Stimulated activated CD4-positive, alpha-beta T cell treated with anti-CD3 and anti-CD28 coated beads, Interleukin-4, amount 100 ng/mL, for 1 hour (primary cell): ENCODE measurements around the gene COX17.

Experiments used
- DNase-seq: peaks from one replicate; pipeline ENCODE4 v3.0.0-alpha.2; 2020

Gene COX17

DNA sequence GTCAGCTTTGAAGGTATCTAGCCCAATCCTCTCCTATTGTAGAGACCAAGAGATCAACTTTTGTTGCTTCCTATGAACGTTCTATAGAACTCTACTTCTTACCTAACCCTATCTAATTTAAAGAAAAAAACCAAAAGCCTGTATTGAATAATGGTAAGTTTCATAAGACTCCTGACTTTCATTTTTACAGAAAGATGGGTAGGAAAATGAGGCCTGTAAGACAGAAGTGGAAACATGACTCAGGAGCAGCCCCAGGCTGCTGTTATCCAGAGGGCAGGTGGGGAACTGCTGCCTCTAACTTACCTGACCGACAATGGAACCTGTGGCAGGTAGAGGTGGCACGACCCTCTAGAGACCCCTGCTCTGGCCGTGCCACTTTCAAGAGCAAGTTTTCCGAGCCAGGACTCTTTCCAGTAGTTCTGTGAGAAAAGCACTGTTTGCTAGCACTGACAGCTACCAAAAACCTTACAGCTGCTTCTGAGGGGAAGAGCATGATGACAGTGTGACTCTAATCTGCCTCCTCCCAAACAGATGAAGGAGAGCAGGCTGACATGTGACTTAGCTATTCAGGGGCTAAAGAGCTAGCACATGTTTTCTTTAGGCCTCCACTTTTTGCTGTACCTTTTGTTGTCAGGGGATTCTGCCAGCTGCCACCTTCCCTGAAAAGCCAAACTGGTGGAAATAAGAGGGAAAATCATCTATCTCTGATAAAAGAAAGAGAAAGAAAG, 34.3 kb downstream of the COX17 start:
- DNase-seq, result no peak

DNA sequence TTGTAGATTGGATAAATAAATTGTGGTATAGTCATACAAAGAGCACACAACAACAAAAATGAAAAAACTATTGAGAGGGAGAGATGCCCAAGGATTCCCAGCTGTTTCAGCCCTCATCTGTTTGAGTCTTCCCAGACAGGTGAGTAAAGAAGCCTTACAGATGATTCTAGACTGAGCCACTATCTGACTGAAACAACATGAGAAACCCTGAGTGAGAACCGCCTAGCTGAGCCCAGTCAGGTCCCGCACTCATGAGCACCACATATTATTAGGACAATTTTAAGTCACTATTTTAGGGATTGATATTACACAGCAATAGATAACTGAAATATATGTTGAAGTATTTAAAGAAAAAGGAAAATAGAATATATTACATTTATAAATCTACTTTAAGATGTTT, 35.8 kb downstream of the COX17 start:
- DNase-seq, result no peak

- no peak for DNase-seq
These were observed 37.5 kb downstream of the COX17 start for GRCh38 chr3:119639494-119640350.

DNA sequence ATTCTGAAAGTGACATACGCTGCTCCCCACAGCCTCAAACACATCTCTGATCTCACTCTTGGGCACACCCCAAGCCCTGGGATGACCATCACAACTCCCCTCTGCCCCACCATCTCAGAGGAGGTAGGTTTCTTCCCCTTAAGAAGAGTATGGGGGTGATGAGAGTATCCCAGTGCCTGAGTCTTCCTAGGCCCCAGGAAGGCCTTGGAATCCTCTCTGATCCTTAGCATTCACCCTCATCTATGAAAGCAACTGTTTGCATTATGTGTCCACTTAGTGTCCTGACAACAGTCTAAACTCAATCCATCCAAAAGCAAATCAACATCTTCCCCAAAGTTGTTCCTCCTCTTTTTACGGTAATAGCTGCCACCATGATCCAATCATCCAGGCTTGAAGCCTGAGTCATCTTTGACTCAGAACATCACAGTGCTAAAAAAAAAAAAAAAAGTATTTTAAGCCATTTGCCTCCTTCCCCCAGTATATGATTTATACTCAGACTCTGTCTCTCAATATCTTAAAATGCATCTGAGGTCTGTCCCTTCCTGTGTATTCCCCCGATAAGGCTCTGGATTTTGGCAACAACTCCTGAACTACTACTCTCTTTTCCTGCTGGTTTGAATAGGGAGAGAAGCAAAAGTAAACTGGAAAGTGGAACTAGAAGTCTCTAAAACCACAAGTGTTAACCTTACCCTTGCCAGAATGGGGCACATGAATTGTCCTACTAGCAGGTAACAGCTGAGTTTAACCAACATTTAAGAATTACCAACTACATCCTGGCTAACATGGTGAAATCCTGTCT, 39.3 kb downstream of the COX17 start:
- DNase-seq, result no peak

GRCh38 chr3:119636891-119637611, 40.2 kb downstream of the COX17 start:
- DNase-seq, result no peak

GRCh38 chr3:119636249-119636648, 41.0 kb downstream of the COX17 start:
- DNase-seq, result no peak

DNA sequence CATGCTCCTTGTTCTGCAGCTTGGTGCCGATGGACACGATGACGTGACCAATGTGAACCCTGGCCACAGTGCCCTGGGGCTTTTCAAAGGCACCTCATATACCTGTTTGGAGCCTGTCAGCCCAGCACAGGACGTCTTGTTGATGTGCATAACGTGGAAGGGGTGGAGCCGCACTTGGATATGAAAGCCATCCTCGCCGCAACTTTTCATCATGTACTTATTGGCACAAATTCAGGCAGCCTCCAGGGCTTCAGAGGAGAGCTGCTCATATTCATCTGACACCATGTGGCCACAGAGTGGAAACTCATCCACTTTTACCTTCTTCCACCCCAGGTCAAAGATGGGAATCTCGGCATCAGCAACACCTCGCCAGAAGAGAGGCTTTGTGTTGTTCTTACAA, 41.5 kb downstream of the COX17 start:
- DNase-seq, result no peak

- DNase-seq, result no peak
These were observed 44.4 kb downstream of the COX17 start for GRCh38 chr3:119632829-119633228.

DNA sequence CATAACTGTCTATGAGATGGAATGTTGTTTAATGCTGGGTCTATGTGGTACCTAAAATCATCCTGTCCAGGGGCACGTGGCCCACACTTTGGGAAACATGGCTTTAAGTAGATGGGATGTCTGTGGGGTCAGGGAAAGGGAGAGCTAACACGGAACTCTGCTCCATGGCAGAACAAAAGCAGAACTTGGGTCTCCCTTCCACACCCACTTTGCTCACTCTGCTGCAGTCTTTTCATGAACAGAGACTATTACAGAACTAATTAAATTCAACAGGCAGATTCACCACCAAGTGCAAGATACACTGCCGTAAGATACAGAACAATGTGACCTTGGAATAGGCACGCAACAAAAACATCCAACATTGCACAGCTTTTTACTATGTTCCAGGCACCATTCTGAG, 45.0 kb downstream of the COX17 start:
- DNase-seq, result no peak

DNA sequence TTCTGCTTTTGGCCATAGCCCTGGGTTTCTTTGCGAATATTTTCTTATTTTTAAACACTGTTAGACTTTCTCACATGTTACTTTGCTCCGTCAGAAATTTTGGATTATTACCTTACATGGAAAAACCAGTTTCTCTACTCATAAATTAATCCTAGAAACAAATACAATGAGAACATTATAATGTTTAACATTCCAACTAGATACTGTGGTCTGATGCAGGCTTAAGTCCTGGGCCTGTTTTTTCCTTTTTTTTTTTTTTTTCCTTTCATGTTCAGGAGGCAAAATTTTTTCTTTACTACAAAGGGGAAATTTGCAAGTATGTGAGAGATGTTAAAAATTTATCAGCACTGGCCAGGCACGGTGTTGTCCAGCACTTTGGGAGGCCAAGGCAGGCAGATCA, 45.7 kb downstream of the COX17 start:
- DNase-seq, result no peak

- DNase-seq, result no peak
These were observed 46.3 kb downstream of the COX17 start for GRCh38 chr3:119630880-119631329.

DNA sequence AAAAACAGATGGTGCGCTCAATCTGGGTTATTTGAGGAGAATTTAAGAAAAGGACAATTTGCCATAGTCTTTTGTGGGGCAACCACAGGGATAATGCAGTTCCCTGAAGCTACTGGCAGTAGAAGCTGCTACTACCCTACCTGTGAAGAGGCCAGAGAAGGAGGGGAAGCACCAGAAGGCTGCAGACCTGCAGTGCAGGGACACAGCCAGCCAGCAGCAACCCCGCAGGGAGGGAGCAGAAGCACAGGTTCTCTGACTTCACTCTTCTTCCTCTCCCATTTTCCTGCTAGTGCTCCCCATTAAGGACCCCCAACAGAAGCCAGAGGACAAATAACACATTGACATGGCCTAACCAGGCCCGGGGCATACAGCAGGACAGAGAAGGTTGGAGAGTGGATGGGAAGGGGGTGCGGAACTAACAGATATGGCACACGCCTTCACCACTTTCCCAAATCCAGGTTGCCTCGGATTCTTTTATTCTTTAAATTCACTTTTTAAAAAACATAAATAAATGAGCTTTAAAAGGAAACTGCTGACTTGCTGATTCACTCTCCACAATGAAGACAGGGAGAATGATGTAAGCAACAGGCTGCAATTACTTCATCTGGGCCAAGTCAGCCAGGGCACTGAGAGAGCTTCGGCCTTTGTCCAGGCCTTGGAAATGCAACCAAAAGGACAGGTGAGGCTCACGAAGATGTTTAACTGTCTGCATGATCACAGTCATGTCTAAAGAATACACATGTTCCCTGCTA, 46.9 kb downstream of the COX17 start:
- DNase-seq, result no peak

- DNase-seq, result no peak
These were observed 48.3 kb downstream of the COX17 start for GRCh38 chr3:119628816-119629445.

DNA sequence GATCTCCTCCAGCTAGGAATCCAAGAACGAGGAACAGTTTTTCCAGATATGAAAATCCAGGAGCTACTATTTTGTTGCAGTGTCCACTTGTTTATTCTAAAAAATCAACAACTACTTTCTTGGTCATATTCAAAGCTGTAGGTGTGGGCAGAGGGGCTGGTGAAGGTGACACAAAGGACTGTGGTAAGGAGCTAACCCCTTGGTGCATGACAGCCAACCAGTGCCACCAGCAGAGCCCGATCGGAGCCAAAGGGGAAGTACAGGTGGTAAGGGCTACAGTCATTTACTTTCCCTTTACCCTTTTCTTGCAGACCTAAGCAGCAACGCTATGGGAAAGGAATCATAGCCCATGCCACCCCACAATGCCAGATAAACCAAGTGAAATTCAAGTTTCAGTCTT, 48.8 kb downstream of the COX17 start:
- no peak for DNase-seq

- DNase-seq, result no peak
These were observed 49.7 kb downstream of the COX17 start for GRCh38 chr3:119627461-119627860.

DNA sequence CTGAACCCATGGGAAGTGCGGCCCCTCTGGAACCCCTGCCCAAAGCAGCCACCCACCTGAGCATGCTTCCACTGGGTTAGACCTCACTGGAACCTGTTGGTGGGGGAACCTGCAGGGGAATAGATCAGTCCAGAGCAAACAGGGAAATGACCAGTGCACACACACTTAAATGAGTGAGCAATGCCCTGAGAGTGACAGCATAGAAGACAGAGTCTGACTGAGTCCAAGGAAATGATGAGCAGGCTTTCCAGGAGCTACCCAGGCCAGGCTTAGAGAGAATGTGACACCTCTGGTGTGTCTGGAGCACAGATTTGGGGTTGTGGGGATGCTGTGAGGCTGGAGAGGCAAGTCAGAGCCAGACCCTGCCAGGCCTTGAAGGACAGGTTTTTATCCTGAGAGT, 51.0 kb downstream of the COX17 start:
- DNase-seq, result no peak

DNA sequence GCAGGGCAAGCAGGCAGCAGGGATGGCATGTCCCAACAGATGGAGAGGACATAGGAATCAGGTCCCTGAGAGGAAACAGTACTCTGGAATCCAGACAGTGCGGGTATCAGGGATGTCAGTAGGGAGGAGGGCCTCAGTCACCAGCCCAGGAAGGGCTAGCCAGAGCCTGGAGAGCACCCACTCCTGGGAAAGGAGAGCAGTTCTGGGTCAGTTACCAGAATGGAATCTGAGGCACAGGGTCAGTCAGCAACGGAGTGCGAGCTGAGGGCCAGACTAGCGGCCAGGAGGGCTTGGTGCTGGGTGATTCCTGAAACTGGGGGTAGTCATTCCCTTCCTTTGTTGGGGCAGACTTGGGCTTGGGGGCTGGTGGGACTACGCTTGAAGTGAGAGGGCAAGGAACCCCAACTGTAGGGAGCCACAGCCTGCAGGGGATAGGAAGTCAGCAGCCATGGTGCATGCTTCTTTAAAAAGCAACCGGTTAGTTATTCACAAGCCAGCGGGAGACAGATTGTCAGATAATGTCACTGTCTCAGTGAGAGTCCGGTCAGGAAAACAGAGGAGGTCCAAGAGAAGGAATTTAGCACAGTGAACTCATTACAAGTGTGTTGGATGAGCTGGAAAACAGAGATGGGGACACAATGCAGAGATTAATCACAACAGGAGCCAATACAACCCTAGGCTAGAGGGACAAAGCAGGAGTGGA, 51.6 kb downstream of the COX17 start:
- DNase-seq, result no peak

GRCh38 chr3:119624002-119624720, 53.0 kb downstream of the COX17 start:
- no peak for DNase-seq

- DNase-seq, result no peak
These were observed 56.3 kb downstream of the COX17 start for GRCh38 chr3:119620899-119621298.
